Psoas muscle (tissue), 8 donors: ENCODE data around the gene LPP. TPM values are rescaled to one million over a fixed set of nuclear protein-coding genes. Genes with fewer than 3 reads are reported as not detected.

Source experiments
- ATAC-seq, 4 donors: fragments of 200-7000 bp; cut with Tn5 transposase; one replicate each; pipeline ENCODE4 v1.9.1; 2020; ENCODE audit warnings: moderate library complexity in 3 of 4, mild to moderate bottlenecking in 2 of 4
- DNase-seq, 2 donors: peaks; one replicate each; pipeline ENCODE4 v3.0.0-alpha.2; 2020
- H3K27ac ChIP-seq: fragments of 200-600 bp; one replicate; pipeline ENCODE4 v1.8.0; 2022
- H3K27me3 ChIP-seq, 3 donors: fragments of 200-600 bp in 1 of 3; one replicate each; pipeline versions ENCODE4 v1.6.1 to v1.8.0; 2013 to 2022; ENCODE audit warnings: low read length in 2 of 3, mild to moderate bottlenecking in 2 of 3, moderate library complexity in 1 of 3; ENCODE audit not compliant: insufficient read depth in 3 of 3
- H3K36me3 ChIP-seq, 2 donors: fragments of 200-600 bp in 1 of 2; one replicate each; pipeline versions ENCODE4 v1.6.1 to v1.8.0; 2013 to 2022; ENCODE audit warnings: low read depth in 1 of 2, mild to moderate bottlenecking in 1 of 2, moderate library complexity in 1 of 2; ENCODE audit not compliant: insufficient read depth in 1 of 2
- H3K4me1 ChIP-seq: fragments of 200-600 bp; one replicate; pipeline ENCODE4 v1.8.0; 2022
- H3K4me3 ChIP-seq: fragments of 200-600 bp; one replicate; pipeline ENCODE4 v1.8.0; 2022; ENCODE audit warnings: mild to moderate bottlenecking
- H3K9me3 ChIP-seq: fragments of 200-600 bp; one replicate; pipeline ENCODE4 v1.8.0; 2022
- CTCF ChIP-seq: fragments of 200-600 bp; IDR thresholded peaks from one replicate; pipeline ENCODE4 v1.8.0; 2022; ENCODE audit warnings: antibody characterized with exemption
- WGBS, 3 donors: extraction: QIAGEN DNeasy Blood & Tissue Kit; methylation state at CpG; one replicate each; pipeline versions ENCODE4 v1.1.6 to v1.1.7; 2013; 5-methylcytosine and 5-hydroxymethylcytosine counted together
- intact Hi-C, 2 donors: fragments of 100-400 bp; cut with DNase I; formaldehyde crosslinking; loops; one replicate each; pipeline versions ENCODE4 v1.11.0 to v1.14.2; 2022
- polyA plus RNA-seq, 3 donors: library from polyadenylated mRNA; stranded (reverse); fragments of 200-250 nt; gene quantifications; one replicate each; pipeline ENCODE4 v1.2.3, GENCODE V29; 2013
- total RNA-seq, 4 donors: library from RNA; stranded (reverse); fragmentation: NEBNext Ultra II Directional in 2 of 4; extraction: Animal tissue kit (Norgen Biotek cat#: 25700) in 2 of 4; gene quantifications; one replicate each; pipeline versions ENCODE4 v1.2.1 to v1.2.4, GENCODE V29; 2021 to 2023
- donor health status: healthy with polysubstance abuse.
- donor health status: DM: no; HTN: no; CAD: no; lungs with moderate emphysema.
- donor health status: Bipolar disorder and iron deficiency.
- donor health status: healthy.
- donor health status: DM: yes; HTN: yes; CAD: no.
- donor health status: DM: no; HTN: no; CAD: no.
- donor health status: DM: no; HTN: no; CAD: no.
- donor health status: DM: yes; HTN: yes; CAD: no.

The LPP gene
- total and polyA plus RNA-seq, 7 donors: 2.6 to 80.3 (median 42.8) TPM

GRCh38 chr3:188706176-188706575 is 552.2 kb downstream of the LPP start:
- ATAC-seq (no peak), DNase-seq (no peak)
- no peak for TF ChIP-seq CTCF
- intact Hi-C loops: no loop called here
- no peak overlapping the region for H3K4me3 ChIP-seq
- H3K36me3 ChIP-seq: peaks cover 0 to 9% of the 10 kb centered on the region in 2 donors
- WGBS, 3 donors: 88 to 93% (median 90%) methylated on average over 1 of the region's 1 CpG
- H3K4me1 ChIP-seq: no peaks in the 10 kb centered on the region
- H3K27ac ChIP-seq: no peak overlapping the region
- no peaks in the 10 kb centered on the region for H3K27me3 ChIP-seq
- H3K9me3 ChIP-seq: no peaks in the 10 kb centered on the region

- intact Hi-C loops: no loop called here
- H3K4me1 ChIP-seq: no peaks in the 10 kb centered on the region
- no peaks in the 10 kb centered on the region for H3K27me3 ChIP-seq
- WGBS, 3 donors: 89 to 100% (median 95%) methylated on average over 1 of the region's 1 CpG
- no peak for TF ChIP-seq CTCF
- ATAC-seq (no peak), DNase-seq (no peak)
- H3K4me3 ChIP-seq: no peak overlapping the region
- H3K9me3 ChIP-seq: no peaks in the 10 kb centered on the region
- H3K36me3 ChIP-seq: peaks cover 0 to 9% of the 10 kb centered on the region in 2 donors
- H3K27ac ChIP-seq: no peak overlapping the region
These were observed 552.6 kb downstream of the LPP start for GRCh38 chr3:188706599-188706998.

- intact Hi-C loops: no loop called here
- Histone ChIP-seq H3K27ac (no peak overlapping the region), H3K4me3 (no peak overlapping the region), H3K9me3 (no peaks in the 10 kb centered on the region), H3K36me3 (peaks cover 0 to 9% of the 10 kb centered on the region in 2 donors), H3K27me3 (no peaks in the 10 kb centered on the region), H3K4me1 (peaks cover 3% of the 10 kb centered on the region)
- 86 to 92% (median 87%) methylated on average over 12 of the region's 12 CpGs for WGBS, 3 donors
- no peak for ATAC-seq
- TF ChIP-seq CTCF: no peak
- no peak for DNase-seq
These were observed 553.7 kb downstream of the LPP start for GRCh38 chr3:188707381-188708288.

GRCh38 chr3:188711881-188712247 is 557.9 kb downstream of the LPP start:
- DNase-seq: no peak
- WGBS, 3 donors: 76 to 80% (median 80%) methylated on average over 3 of the region's 3 CpGs
- ATAC-seq: no peak
- TF ChIP-seq CTCF: no peak
- H3K36me3 ChIP-seq: peaks cover 0 to 9% of the 10 kb centered on the region in 2 donors
- H3K27ac ChIP-seq: no peak overlapping the region
- H3K4me3 ChIP-seq: no peak overlapping the region
- peaks cover 4% of the 10 kb centered on the region for H3K4me1 ChIP-seq
- no peaks in the 10 kb centered on the region for H3K27me3 ChIP-seq
- no peaks in the 10 kb centered on the region for H3K9me3 ChIP-seq
- intact Hi-C loops: no loop called here
